SU-DHL-6 (cell line): ENCODE results near the gene CNTN5.

Source experiments
- H2AFZ ChIP-seq: fragments of 200-600 bp; sonication (generic); 2 replicates; pipeline ENCODE4 v1.6.1; 2014; ENCODE audit warnings: low read depth, mild to moderate bottlenecking, moderate library complexity, mixed read lengths, antibody characterized with exemption, low read length; ENCODE audit not compliant: severe bottlenecking
- H3F3A ChIP-seq: fragments of 200-600 bp; shearing (Covaris generic); 2 replicates; pipeline ENCODE4 v1.6.0; 2016; ENCODE audit warnings: antibody characterized with exemption, mild to moderate bottlenecking; ENCODE audit not compliant: insufficient read depth
- H3K27ac ChIP-seq: fragments of 200-600 bp; sonication (generic); 2 replicates; pipeline ENCODE4 v1.5.1; 2016; ENCODE audit warnings: low read depth, mild to moderate bottlenecking, low read length, moderate library complexity, mixed read lengths
- H3K27me3 ChIP-seq: fragments of 200-600 bp; sonication (generic), shearing (Covaris generic); 2 replicates; pipeline ENCODE4 v1.6.0; 2014; ENCODE audit warnings: mild to moderate bottlenecking, low read length
- H3K36me3 ChIP-seq: fragments of 200-600 bp; sonication (generic); 2 replicates; pipeline ENCODE4 v1.6.1; 2014; ENCODE audit warnings: mild to moderate bottlenecking, low read length, mixed read lengths
- H3K4me2 ChIP-seq: fragments of 300-600, 200-600 bp; shearing (Covaris generic), sonication (generic); 2 replicates; pipeline ENCODE4 v1.6.0; 2014; ENCODE audit warnings: low read length, low read depth, mild to moderate bottlenecking; ENCODE audit not compliant: poor library complexity, severe bottlenecking
- H3K4me3 ChIP-seq: fragments of 200-600 bp; sonication (generic); 2 replicates; pipeline ENCODE4 v1.5.1; 2014; ENCODE audit warnings: antibody characterized with exemption, low read length, mild to moderate bottlenecking, mixed read lengths; ENCODE audit not compliant: insufficient read depth, poor library complexity, severe bottlenecking
- H3K79me2 ChIP-seq: fragments of 200-600 bp; sonication (generic); 2 replicates; pipeline ENCODE4 v1.6.1; 2014; ENCODE audit warnings: mild to moderate bottlenecking, low read length, moderate library complexity; ENCODE audit not compliant: insufficient read depth
- H3K9ac ChIP-seq: fragments of 200-600 bp; sonication (generic); 2 replicates; pipeline ENCODE4 v1.7.0; 2014; ENCODE audit warnings: mild to moderate bottlenecking, low read length
- H3K9me2 ChIP-seq: fragments of 200-600 bp; sonication (generic); replicated peaks from 2 replicates; pipeline ENCODE4 v1.6.1; 2014; ENCODE audit warnings: low read length; ENCODE audit not compliant: insufficient read depth
- H3K9me3 ChIP-seq: fragments of 200-600 bp; sonication (generic); 2 replicates; pipeline ENCODE4 v1.6.1; 2014; ENCODE audit warnings: low read length, mixed read lengths; ENCODE audit not compliant: insufficient read depth
- H4K20me1 ChIP-seq: fragments of 200-600 bp; sonication (generic); 2 replicates; pipeline ENCODE4 v1.6.1; 2014; ENCODE audit warnings: low read depth, mild to moderate bottlenecking, antibody characterized with exemption, low read length, moderate library complexity, mixed read lengths
- EZH2phosphoT487 ChIP-seq: fragments of 200-600 bp; sonication (generic), shearing (Covaris generic); conservative IDR thresholded peaks from 2 replicates; pipeline ENCODE4 v1.6.1; 2018; ENCODE audit warnings: mild to moderate bottlenecking, antibody characterized with exemption, low read length, moderate library complexity, mixed read lengths
- TF ChIP-seq, protein P1 (sequence below): fragments of 200-600 bp; sonication (generic); IDR thresholded peaks from one replicate; pipeline ENCODE4 v1.5.1; 2017; ENCODE audit warnings: antibody characterized with exemption, mild to moderate bottlenecking, low read length, moderate library complexity; ENCODE audit not compliant: insufficient read depth, poor library complexity, severe bottlenecking

Gene CNTN5

DNA sequence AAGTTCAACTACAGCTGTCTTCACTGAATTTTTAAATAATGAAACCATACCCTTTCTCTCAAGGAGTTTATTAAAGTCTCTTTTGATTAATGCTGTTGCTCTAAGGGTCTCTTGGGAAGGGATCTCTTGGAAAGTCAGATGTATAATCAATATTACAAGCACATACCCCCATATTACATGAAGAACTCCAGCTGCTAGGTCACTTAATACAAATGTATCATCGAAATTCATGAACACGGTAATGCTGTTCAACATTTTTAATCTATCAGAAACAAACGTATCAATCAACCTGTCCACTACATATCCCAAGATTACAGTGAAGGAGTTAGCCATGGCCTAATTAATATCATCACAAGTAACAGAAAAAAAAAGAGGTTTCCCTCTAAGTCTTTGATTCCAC lies 1283.1 kb downstream of the CNTN5 start:
- H3K4me2 ChIP-seq: no peak overlapping the region
- no peak overlapping the region for H3K4me3 ChIP-seq
- H3K27ac ChIP-seq: no peak overlapping the region
- no peaks in the 10 kb centered on the region for H3K9me2 ChIP-seq
- TF ChIP-seq EZH2phosphoT487: no peak
- TF ChIP-seq, protein P1, sequence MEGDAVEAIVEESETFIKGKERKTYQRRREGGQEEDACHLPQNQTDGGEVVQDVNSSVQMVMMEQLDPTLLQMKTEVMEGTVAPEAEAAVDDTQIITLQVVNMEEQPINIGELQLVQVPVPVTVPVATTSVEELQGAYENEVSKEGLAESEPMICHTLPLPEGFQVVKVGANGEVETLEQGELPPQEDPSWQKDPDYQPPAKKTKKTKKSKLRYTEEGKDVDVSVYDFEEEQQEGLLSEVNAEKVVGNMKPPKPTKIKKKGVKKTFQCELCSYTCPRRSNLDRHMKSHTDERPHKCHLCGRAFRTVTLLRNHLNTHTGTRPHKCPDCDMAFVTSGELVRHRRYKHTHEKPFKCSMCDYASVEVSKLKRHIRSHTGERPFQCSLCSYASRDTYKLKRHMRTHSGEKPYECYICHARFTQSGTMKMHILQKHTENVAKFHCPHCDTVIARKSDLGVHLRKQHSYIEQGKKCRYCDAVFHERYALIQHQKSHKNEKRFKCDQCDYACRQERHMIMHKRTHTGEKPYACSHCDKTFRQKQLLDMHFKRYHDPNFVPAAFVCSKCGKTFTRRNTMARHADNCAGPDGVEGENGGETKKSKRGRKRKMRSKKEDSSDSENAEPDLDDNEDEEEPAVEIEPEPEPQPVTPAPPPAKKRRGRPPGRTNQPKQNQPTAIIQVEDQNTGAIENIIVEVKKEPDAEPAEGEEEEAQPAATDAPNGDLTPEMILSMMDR: no peak
- no peaks in the 10 kb centered on the region for H4K20me1 ChIP-seq
- no peak overlapping the region for H2AFZ ChIP-seq
- no peaks in the 10 kb centered on the region for H3K27me3 ChIP-seq
- H3K9me3 ChIP-seq: no peaks in the 10 kb centered on the region
- H3K9ac ChIP-seq: no peak overlapping the region
- H3K79me2 ChIP-seq: no peaks in the 10 kb centered on the region
- H3F3A ChIP-seq: no peaks in the 10 kb centered on the region
- H3K36me3 ChIP-seq: no peaks in the 10 kb centered on the region

DNA sequence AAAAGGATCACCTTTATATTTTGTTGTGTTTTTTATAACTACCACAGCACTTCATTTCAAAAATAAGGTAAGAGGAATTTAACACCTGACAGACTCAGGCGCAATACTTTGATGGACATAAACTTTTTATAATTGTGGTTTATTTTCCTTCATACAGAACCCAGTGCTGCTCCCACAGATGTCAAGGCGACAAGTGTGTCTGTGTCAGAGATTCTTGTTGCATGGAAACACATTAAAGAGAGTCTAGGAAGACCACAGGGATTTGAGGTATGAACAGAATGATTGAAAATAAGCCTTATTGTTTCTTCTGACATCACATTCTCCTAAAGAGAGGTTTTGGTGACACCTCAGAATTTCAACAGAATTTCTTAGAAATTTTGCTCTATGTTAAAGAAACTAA lies 1287.5 kb downstream of the CNTN5 start:
- H3K4me2 ChIP-seq: no peak overlapping the region
- no peak overlapping the region for H3K9ac ChIP-seq
- no peaks in the 10 kb centered on the region for H4K20me1 ChIP-seq
- H3K9me3 ChIP-seq: no peaks in the 10 kb centered on the region
- H3K9me2 ChIP-seq: no peaks in the 10 kb centered on the region
- TF ChIP-seq EZH2phosphoT487: no peak
- TF ChIP-seq, protein P1: no peak
- H3K27ac ChIP-seq: no peak overlapping the region
- H3K36me3 ChIP-seq: no peaks in the 10 kb centered on the region
- no peaks in the 10 kb centered on the region for H3F3A ChIP-seq
- H3K4me3 ChIP-seq: no peak overlapping the region
- no peaks in the 10 kb centered on the region for H3K79me2 ChIP-seq
- H3K27me3 ChIP-seq: no peaks in the 10 kb centered on the region
- no peak overlapping the region for H2AFZ ChIP-seq

DNA sequence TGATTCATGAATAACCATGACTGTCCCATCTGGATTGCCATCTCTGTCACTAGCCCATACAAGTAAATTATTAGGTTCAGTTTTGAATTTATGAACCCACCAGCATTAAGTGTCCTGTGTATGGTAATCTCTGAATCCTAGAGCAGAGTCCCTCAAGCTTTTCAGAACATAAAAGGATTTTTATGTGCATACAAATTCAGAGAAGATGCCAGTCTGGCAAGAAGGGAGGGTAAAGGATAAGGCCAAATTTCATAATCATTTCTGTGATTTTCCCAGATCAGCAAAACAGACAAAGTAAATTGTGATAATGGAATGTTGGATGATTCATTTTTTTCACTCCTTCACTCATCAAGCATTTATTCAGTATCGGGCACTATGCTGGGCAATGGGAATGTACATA lies 1295.2 kb downstream of the CNTN5 start:
- Histone ChIP-seq H2AFZ (no peak overlapping the region), H4K20me1 (no peaks in the 10 kb centered on the region), H3K9me2 (no peaks in the 10 kb centered on the region), H3K4me2 (no peak overlapping the region), H3K79me2 (no peaks in the 10 kb centered on the region), H3K9ac (no peak overlapping the region), H3K36me3 (no peaks in the 10 kb centered on the region), H3K27me3 (no peaks in the 10 kb centered on the region), H3K27ac (no peak overlapping the region), H3F3A (no peaks in the 10 kb centered on the region), H3K4me3 (no peak overlapping the region), H3K9me3 (no peaks in the 10 kb centered on the region)
- no peak for TF ChIP-seq EZH2phosphoT487
- TF ChIP-seq, protein P1: no peak

DNA sequence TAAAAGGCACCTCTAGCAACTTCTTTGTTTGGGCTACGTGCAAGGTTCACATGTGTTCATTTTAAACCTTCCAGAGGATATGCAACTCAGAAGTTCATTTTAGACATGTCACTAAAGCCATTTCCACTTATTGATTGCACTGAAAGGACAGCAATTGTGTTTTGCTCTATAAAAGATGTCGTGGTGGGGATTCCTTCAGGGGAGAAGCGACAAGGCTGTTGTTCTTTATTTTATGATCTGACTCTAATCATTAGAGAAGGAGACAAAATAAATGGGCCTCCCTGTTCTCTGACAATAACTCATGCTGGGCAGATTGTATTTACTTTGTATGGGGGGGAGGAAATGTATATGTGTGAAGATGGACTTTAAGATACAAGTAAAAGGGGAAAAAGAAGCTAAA lies 1296.2 kb downstream of the CNTN5 start:
- no peaks in the 10 kb centered on the region for H3K36me3 ChIP-seq
- H3K4me2 ChIP-seq: no peak overlapping the region
- no peaks in the 10 kb centered on the region for H3K9me3 ChIP-seq
- no peaks in the 10 kb centered on the region for H3K27me3 ChIP-seq
- H3K9ac ChIP-seq: no peak overlapping the region
- no peaks in the 10 kb centered on the region for H3K9me2 ChIP-seq
- H3K4me3 ChIP-seq: no peak overlapping the region
- no peak overlapping the region for H3K27ac ChIP-seq
- H4K20me1 ChIP-seq: no peaks in the 10 kb centered on the region
- H3F3A ChIP-seq: no peaks in the 10 kb centered on the region
- TF ChIP-seq EZH2phosphoT487: no peak
- TF ChIP-seq, protein P1: no peak
- no peak overlapping the region for H2AFZ ChIP-seq
- no peaks in the 10 kb centered on the region for H3K79me2 ChIP-seq
